Stomach (tissue), 4 donors: ENCODE data around the gene WFDC1.

ENCODE experiments used
- CTCF ChIP-seq, 7 experiments: fragments of 450-650 bp in 4 of 7; fragments of 200-600 bp in 3 of 7; sonication (generic) in 3 of 7; IDR thresholded peaks; one replicate each; pipeline ENCODE4 v1.5.1; 2016 to 2019; ENCODE audit warnings: antibody characterized with exemption in 7 of 7, control low read depth in 2 of 7, mild to moderate bottlenecking in 1 of 7
- EP300 ChIP-seq: sonication (generic); formaldehyde crosslinking; IDR thresholded peaks from one replicate; pipeline ENCODE4 v1.6.1; 2017; ENCODE audit warnings: antibody characterized with exemption
- POLR2A ChIP-seq, 4 donors: fragments of 450-650 bp; IDR thresholded peaks; one replicate each; pipeline ENCODE4 v1.6.1; 2016; ENCODE audit warnings: antibody characterized with exemption in 4 of 4, control low read depth in 2 of 4, mild to moderate bottlenecking in 1 of 4, moderate library complexity in 1 of 4

GRCh38 chr16:84369938-84370627 lies 75.4 kb downstream of the WFDC1 start:
- TF ChIP-seq CTCF (IDR thresholded peaks at IDR 0.05), result no peak
- no peak for TF ChIP-seq POLR2A (IDR thresholded peaks at IDR 0.05)
- no peak for TF ChIP-seq EP300
